Stimulated activated naive CD8-positive, alpha-beta T cell treated with anti-CD3 and anti-CD28 coated beads, Interleukin-15, Interleukin-2, amounts not matched to agents 100 ng/mL and 50 ng/mL, for 24 hours (primary cell): ENCODE measurements around the gene MRPS2.

Source experiments
- H3K27ac Mint-ChIP-seq: one replicate; pipeline ENCODE4 v1.8.0; 2021; ENCODE audit warnings: mild to moderate bottlenecking, mixed read lengths
- H3K27me3 Mint-ChIP-seq: one replicate; pipeline ENCODE4 v1.8.0; 2021; ENCODE audit warnings: mixed read lengths
- H3K36me3 Mint-ChIP-seq: one replicate; pipeline ENCODE4 v1.8.0; 2021; ENCODE audit warnings: low read depth, mixed read lengths
- H3K4me1 Mint-ChIP-seq: one replicate; pipeline ENCODE4 v1.8.0; 2021; ENCODE audit warnings: low read depth, mixed read lengths
- H3K4me3 Mint-ChIP-seq: one replicate; pipeline ENCODE4 v1.8.0; 2021; ENCODE audit warnings: mild to moderate bottlenecking, mixed read lengths
- H3K9me3 Mint-ChIP-seq: one replicate; pipeline ENCODE4 v1.8.0; 2021; ENCODE audit warnings: mixed read lengths

The MRPS2 gene

DNA sequence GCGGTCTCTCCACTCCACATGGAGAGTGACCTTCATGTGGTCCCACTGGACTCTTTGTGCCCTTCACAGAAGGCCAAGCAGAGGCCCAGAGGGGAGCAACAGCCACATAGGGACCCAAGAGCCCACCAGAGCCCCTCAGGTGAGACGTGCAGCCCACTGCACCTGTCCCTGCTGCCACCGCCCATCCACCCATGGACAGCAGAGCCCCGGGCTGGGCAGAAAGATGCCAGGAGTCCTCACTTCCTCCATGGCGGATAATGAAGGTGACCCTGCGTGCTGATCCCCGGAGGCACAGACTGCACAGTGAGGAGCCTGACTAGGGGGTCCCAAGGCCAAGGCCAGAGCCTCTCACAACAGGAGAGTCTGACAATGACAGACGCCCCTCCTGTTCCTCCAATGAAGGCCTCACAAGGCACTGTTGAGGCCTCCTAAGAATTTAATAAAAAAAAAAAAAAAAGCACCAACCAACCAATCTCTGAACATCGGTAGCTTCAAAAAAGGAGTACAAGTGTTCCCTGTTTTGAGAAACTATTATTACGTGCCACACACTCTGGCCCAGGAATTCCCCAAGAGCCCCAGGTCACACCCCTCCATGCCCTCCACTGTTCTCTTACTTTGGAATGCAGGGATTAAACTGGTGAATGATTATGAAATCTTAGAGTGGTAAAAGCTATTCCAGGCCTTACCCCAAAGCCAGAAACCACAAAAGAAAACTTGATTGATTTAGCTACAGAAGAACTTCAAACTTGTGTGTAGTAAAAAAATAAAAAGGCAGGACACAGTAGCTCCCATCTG is 23.7 kb upstream of the MRPS2 start:
- peaks cover 5% of the 10 kb centered on the region for H3K4me1 Mint-ChIP-seq
- no peaks in the 10 kb centered on the region for H3K36me3 Mint-ChIP-seq
- peaks cover 23% of the 10 kb centered on the region for H3K27me3 Mint-ChIP-seq
- no peaks in the 10 kb centered on the region for H3K9me3 Mint-ChIP-seq
- H3K27ac Mint-ChIP-seq, result no peak overlapping the region
- H3K4me3 Mint-ChIP-seq, result no peak overlapping the region

DNA sequence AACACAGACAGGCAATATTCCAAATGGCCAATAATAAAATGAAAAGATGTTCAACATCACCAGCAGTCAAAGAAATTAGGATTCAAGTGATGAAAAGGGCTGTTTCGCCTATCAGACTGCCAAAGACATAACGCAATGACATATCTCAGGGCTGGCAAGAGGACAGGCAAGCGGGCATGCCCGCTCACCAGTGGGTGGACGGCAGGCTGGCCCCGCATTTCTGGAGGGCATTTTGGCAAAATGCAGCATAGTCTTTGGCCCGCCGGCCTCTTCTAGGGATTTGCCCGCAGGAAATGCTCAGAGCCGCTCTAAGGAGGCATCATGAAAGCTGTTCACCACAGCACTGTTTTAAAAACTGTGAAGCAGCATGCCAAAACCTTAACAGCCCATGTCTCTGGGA is 22.3 kb upstream of the MRPS2 start:
- no peaks in the 10 kb centered on the region for H3K9me3 Mint-ChIP-seq
- H3K4me1 Mint-ChIP-seq, result peaks cover 5% of the 10 kb centered on the region
- no peak overlapping the region for H3K27ac Mint-ChIP-seq
- H3K4me3 Mint-ChIP-seq, result peak overlapping the region; percentile 81
- H3K27me3 Mint-ChIP-seq, result peaks cover 32% of the 10 kb centered on the region
- H3K36me3 Mint-ChIP-seq, result no peaks in the 10 kb centered on the region

DNA sequence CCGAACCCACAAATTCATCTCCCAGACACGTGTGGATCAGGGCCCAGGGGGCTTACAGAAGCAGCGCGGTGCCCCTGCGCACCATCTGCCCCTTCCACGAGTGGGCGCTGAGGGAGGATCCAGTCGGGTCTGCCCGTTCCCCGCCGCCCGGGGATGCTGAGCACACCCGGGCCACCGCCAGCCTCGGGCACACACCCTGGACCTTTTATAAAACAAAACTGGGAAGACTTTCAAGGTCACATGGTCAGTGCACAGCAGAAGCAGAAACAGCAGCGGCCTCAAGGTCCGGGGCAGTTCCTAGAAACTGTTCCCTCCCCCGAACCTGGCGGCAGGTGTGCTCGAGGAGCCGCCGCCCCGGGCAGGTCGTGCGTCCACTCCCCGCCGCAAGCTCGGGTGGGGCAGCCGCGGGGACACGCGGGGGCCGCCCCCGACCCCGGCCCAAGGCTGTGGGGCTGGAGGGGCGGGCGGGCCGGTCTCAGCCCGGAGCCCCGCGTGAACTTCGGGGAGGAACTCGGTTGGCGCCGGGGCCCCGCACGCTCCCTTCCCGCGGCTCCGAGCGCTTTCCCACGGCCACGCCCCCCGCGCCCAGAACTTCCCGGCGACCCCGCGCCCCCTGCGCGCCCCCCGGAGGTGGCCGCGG is 21.5 kb upstream of the MRPS2 start:
- H3K27me3 Mint-ChIP-seq, result peaks cover 38% of the 10 kb centered on the region
- H3K9me3 Mint-ChIP-seq, result no peaks in the 10 kb centered on the region
- H3K27ac Mint-ChIP-seq, result no peak overlapping the region
- peaks cover 5% of the 10 kb centered on the region for H3K4me1 Mint-ChIP-seq
- peak overlapping the region; percentile 81 for H3K4me3 Mint-ChIP-seq
- H3K36me3 Mint-ChIP-seq, result no peaks in the 10 kb centered on the region

DNA sequence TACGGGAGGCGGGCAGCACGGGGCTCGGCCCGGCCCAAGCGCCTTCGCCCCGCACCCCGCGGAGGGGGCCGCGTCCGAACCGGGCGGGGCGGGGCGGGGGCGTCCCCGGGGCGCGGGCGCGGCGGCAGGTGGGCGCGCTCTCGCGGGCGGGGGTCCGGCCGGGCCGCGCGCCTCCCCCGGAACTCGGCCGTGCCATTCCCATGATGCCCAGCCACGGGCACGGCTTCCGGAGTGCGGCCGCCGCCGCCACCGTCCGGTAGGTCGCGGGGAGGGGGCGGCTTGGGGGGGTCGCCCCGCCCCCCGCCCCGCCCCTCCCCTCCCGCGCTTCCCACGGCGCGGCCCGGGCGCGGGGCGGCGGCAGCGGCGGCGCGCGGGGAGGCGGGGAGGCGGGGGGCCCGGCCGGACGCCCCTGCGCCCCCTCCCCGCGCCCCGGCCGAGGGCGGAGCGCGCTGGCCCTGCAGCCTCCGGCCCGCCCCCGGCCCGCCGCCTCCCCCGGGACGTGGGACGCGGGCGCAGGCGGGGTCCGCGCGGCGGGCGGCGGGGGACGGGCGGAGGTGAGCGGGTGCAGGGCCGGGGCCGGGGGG is 20.9 kb upstream of the MRPS2 start, which contains the start of gene PPP1R26:
TSS of gene PPP1R26 (plus strand) at position 314 of the 584 bp plus-strand sequence. CDS start 4,729 bp downstream, outside the sequence.
- peaks cover 38% of the 10 kb centered on the region for H3K27me3 Mint-ChIP-seq
- H3K36me3 Mint-ChIP-seq, result no peaks in the 10 kb centered on the region
- peaks cover 5% of the 10 kb centered on the region for H3K4me1 Mint-ChIP-seq
- no peak within 1 kb of the TSS for H3K27ac Mint-ChIP-seq
- no peaks in the 10 kb centered on the region for H3K9me3 Mint-ChIP-seq
- H3K4me3 Mint-ChIP-seq, result peak within 1 kb of the TSS; percentile 81

DNA sequence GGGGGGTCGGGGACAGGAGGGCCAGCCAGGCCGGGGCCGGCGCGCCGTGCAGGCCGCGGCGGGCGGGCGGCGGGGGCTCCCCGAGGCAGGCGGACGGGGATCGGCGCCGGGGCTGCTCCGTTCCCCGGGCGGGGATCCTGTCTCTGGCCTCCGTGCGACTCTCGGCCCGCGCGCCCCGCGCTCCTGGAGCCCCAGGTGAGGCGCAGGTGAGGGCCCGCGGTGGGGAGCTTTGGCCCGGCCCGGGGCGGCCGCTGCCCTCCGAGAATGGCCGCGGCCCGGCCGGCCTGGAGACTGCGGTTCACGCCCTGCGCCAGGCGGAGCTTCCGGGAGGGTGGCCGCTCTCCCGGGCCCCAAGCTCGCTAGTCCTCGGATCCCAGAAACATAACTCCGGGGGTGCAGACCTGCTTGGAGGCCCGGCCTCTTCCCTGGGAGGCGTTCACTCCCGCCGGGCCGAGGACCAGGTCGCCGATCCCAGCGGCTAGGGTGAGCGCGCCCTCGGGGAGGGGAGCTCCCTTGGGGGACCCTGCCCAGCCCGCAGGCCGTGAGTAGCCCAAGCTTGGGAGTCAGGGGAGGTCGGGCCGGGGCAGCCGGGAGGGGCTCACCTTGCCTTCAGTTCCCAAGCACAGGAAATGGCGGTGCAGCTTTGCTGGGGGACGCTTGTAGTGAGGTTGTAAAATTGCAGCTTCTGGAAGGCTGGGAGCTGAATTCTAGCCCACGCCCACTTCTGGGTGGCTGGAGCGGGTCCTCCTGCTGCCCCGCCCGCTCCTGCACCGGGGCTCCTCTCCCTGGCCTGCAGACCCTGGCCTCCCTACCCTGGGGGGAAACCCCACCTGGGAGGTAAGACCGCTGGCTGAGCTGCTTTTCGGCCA is 20.2 kb upstream of the MRPS2 start:
- Mint-ChIP-seq H3K27ac (no peak overlapping the region), H3K36me3 (no peaks in the 10 kb centered on the region), H3K4me3 (peak overlapping the region; percentile 45), H3K4me1 (peaks cover 5% of the 10 kb centered on the region), H3K27me3 (peaks cover 41% of the 10 kb centered on the region), H3K9me3 (no peaks in the 10 kb centered on the region)

DNA sequence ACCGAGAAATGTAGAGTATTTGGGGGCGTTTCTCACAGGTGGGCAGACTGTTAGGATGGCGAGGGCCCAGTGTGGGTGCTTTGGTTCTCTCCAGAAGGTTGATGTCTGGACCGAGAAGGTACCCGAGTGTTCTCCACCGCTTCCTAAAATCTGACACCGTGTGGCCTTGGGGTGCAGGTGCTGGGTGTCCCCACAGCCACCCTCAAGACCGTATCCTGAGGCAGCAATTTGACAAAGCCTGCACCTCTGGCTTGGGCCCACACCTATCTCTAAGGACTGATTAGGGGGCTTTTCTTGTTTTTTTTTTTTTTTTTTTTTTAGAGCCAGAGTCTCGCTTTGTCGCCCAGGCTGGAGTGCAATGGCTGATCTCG is 19.6 kb upstream of the MRPS2 start:
- no peak overlapping the region for H3K27ac Mint-ChIP-seq
- peaks cover 5% of the 10 kb centered on the region for H3K4me1 Mint-ChIP-seq
- H3K36me3 Mint-ChIP-seq, result no peaks in the 10 kb centered on the region
- peaks cover 42% of the 10 kb centered on the region for H3K27me3 Mint-ChIP-seq
- no peaks in the 10 kb centered on the region for H3K9me3 Mint-ChIP-seq
- peak overlapping the region; percentile 45 for H3K4me3 Mint-ChIP-seq

DNA sequence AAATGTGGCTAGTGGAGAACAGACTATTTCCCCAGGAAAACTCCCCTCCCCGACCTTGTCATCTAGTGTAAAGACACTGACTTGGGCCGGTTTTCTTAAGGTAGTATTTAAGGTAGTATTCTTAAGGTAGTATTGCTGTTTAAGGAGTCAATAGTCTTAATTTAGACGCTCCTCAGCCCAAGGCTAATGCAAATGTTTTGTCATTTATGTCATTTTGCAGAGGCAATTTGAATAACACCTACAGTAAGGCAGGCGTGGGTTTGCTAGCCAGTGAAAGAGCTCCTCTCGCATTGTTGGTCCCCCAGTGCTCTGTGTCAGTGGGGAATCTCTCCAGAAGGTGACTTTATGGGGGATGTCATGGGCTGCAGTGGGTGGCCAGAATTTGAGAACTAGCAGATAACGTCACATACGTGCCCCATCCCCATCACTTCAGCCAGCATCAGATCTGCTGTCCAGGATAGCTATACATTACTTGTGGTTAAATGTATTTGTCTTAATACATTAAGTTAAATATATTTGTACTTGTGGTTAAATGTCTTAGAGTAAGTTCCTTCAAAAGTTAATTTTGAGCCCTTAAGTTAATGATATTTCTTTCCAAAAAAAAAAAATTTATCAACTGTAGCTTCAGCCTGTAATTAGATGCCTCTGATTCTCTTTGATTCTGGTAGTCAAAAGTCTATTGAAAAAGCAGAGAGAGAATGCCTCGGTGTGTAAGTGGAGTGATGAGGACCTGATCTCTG is 18.3 kb upstream of the MRPS2 start:
- Mint-ChIP-seq H3K4me1 (peaks cover 5% of the 10 kb centered on the region), H3K27me3 (peaks cover 38% of the 10 kb centered on the region), H3K4me3 (no peak overlapping the region), H3K9me3 (no peaks in the 10 kb centered on the region), H3K27ac (no peak overlapping the region), H3K36me3 (no peaks in the 10 kb centered on the region)

DNA sequence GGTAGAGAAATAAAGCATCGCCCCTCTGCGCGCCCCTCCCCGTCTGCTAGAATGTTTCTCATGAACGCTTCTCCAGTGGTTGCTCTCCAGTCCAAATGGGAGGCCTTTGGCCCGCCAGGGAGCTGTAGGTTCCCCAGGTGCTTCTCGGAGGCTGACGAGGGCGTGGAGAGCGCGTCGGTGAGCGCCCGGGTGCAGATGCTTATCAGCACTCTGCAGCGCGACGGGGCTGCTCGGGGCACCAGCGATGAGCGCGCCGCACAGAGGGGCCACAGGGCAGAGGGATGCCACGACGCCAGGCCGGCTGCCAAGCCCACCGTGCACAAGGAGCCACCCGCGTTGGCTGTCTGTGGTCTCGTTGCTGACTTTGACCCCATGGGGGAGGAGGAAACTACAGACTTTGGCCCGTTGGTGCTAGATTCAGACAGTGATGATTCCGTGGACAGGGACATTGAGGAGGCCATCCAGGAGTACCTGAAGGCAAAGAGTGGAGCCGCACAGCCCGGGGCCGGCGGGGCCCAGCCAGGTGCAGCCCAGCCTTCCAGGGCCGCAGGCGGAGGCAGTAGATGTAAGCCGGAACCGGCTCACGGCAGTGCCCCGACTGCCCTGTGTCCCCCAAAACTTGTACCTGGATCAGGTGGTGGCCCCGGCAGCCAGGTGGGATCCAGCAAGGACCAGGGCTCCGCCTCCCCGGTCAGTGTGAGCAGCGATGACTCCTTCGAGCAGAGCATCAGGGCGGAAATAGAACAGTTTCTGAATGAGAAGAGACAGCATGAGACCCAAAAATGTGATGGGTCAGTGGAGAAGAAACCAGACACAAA is 15.8 kb upstream of the MRPS2 start:
- Mint-ChIP-seq H3K4me1 (no peaks in the 10 kb centered on the region), H3K9me3 (no peaks in the 10 kb centered on the region), H3K27ac (no peak overlapping the region), H3K27me3 (peaks cover 25% of the 10 kb centered on the region), H3K36me3 (no peaks in the 10 kb centered on the region), H3K4me3 (no peak overlapping the region)

DNA sequence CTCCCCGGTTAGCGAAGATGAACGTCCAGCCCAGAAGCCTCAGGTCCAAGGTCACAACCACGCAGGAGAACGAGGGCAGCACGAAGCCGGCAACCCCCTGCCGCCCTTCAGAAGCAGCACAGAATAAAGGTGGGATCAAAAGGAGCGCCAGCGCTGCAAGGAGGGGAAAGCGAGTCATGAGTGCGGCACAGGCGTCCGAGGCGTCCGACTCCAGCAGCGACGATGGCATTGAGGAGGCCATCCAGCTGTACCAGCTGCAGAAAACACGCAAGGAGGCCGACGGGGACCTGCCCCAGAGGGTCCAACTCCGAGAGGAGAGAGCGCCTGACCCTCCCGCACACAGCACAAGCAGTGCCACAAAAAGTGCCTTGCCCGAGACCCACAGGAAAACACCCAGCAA is 15.1 kb upstream of the MRPS2 start:
- H3K9me3 Mint-ChIP-seq, result no peaks in the 10 kb centered on the region
- no peaks in the 10 kb centered on the region for H3K36me3 Mint-ChIP-seq
- no peaks in the 10 kb centered on the region for H3K4me1 Mint-ChIP-seq

DNA sequence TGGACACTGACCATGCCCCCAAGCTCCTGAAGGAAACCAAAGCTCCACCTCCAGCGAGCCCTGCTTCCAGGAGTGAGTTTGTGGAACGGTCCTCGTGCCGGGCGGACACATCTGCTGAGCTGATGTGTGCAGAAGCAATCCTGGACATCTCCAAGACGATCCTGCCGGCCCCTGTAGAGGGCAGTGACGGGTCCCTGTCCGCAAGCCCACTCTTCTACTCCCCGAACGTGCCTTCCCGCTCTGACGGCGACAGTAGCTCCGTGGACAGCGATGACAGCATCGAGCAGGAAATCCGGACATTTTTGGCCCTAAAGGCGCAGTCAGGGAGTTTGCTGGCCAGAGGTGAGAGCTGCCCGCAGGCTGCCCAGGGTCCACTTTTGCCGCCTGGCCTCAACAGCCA is 14.7 kb upstream of the MRPS2 start:
- no peaks in the 10 kb centered on the region for H3K9me3 Mint-ChIP-seq
- H3K4me3 Mint-ChIP-seq, result no peak overlapping the region
- no peak overlapping the region for H3K27ac Mint-ChIP-seq
- H3K36me3 Mint-ChIP-seq, result no peaks in the 10 kb centered on the region
- H3K4me1 Mint-ChIP-seq, result no peaks in the 10 kb centered on the region
- H3K27me3 Mint-ChIP-seq, result peaks cover 25% of the 10 kb centered on the region

More for the DNA sequence above, 15.1 kb upstream of the MRPS2 start:
- no peak overlapping the region for H3K4me3 Mint-ChIP-seq
- H3K27me3 Mint-ChIP-seq, result peaks cover 25% of the 10 kb centered on the region
- H3K27ac Mint-ChIP-seq, result no peak overlapping the region

DNA sequence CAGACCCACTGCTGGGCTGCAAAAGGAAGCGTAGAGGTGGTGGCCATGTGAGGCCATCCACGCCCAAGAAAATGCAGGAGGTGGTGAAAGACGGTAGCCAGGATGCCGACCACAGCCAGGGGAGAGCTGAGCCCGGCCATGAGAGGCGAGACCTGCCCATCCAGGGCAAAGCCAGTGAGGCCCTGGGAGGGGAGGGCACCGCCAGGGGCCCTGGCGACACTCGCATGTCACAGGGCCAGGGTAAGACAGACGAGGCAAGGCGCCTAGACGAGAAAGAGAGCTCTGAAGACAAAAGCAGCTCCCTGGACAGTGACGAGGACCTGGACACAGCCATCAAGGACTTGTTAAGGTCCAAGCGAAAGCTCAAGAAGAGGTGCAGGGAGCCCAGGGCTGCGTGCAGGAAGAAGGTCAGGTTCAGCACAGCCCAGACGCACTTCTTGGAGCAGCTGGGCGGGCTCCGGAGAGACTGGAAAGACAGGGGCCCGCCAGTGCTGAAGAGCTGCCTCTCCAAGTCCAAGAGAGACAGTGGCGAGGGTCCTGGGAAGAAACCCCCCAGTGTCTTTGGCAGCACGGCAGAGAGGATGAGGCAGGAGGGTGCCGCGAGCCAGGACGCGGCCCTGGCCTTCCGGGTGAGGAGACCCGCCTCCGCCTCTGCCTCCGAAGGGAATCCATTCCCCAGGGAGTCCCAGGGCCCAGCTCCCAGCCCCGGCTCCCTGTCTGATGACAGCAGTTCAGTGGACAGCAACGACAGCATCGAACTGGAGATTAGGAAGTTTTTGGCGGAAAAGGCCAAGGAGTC is 14.0 kb upstream of the MRPS2 start:
- Mint-ChIP-seq H3K4me3 (no peak overlapping the region), H3K4me1 (no peaks in the 10 kb centered on the region), H3K36me3 (no peaks in the 10 kb centered on the region), H3K27ac (no peak overlapping the region), H3K27me3 (peaks cover 23% of the 10 kb centered on the region), H3K9me3 (no peaks in the 10 kb centered on the region)

DNA sequence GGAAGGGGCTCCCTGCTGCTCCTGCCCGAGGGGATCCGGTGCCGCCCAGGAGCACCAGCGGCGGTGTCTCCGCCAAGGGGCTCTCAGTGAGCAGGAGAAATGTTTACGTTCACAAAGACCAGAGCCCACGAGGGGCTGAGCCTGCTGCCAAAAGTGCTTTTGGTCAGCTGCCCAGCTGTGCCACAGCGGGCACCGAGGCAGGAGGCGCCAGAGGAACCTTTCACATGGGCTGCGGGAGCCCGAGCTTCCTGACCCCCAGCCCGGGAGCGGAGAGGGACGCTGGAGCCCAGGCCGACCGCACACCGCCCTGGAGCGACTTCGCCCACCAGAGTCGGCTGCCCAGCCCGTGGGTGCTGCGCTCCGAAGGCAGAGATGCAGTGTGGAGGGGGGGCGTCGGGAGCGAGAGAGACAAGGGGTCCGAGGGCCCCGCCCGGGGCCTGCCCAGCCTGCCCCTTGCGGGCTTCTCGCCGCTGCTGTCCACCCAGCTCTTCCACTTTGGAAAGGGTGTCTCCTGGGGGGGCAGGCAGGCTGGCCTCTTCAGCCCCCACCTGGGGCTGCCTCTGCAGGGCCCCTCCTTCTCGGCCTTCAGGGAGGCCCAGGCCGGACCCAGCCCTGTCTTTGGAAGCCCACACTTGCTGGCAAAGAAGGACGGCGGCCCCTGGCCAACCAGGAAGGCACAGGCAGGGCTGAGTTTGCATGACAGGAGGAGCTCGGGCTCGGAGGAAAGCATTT is 13.0 kb upstream of the MRPS2 start:
- no peaks in the 10 kb centered on the region for H3K4me1 Mint-ChIP-seq
- peaks cover 15% of the 10 kb centered on the region for H3K27me3 Mint-ChIP-seq
- no peaks in the 10 kb centered on the region for H3K36me3 Mint-ChIP-seq
- H3K9me3 Mint-ChIP-seq, result no peaks in the 10 kb centered on the region
- no peak overlapping the region for H3K27ac Mint-ChIP-seq
- H3K4me3 Mint-ChIP-seq, result no peak overlapping the region

DNA sequence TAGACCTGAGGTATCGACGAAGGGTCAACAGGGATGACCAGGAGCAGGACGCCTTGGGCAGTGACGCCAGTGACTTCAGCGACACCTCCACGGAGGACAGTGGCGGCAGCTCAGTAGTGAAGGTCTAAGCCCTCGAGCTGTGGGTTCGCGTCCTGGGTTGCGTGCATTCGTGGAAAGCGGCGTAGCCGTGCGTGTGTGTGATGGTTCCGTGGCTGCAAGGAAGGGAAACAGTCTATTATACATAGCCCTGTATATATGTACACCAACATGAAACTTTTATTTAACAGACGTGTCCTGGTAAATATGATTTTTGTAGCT is 12.5 kb upstream of the MRPS2 start:
- no peaks in the 10 kb centered on the region for H3K36me3 Mint-ChIP-seq
- H3K27ac Mint-ChIP-seq, result no peak overlapping the region
- no peak overlapping the region for H3K4me3 Mint-ChIP-seq
- no peaks in the 10 kb centered on the region for H3K4me1 Mint-ChIP-seq
- peaks cover 12% of the 10 kb centered on the region for H3K27me3 Mint-ChIP-seq
- H3K9me3 Mint-ChIP-seq, result no peaks in the 10 kb centered on the region
